IPS-18c (cell line): ENCODE data around the gene IMMT.

Experiments
- H3K4me3 ChIP-seq: 2 replicates; pipeline ENCODE4 v1.7.0; 2013; ENCODE audit warnings: low read depth, mild to moderate bottlenecking, low read length, moderate library complexity; ENCODE audit not compliant: insufficient read depth
- H3K9me3 ChIP-seq: one replicate; pipeline ENCODE4 v1.6.1; 2013; ENCODE audit warnings: mild to moderate bottlenecking, low read length, moderate library complexity; ENCODE audit not compliant: control insufficient read depth, insufficient read depth

The IMMT gene

GRCh38 chr2:86175828-86176227 lies 19.4 kb downstream of the IMMT start:
- H3K4me3 ChIP-seq: no peak overlapping the region
- H3K9me3 ChIP-seq: no peaks in the 10 kb centered on the region

GRCh38 chr2:86174445-86174844 lies 20.8 kb downstream of the IMMT start:
- H3K9me3 ChIP-seq: no peaks in the 10 kb centered on the region

GRCh38 chr2:86172610-86173009 lies 22.7 kb downstream of the IMMT start:
- H3K4me3 ChIP-seq: no peak overlapping the region
- no peaks in the 10 kb centered on the region for H3K9me3 ChIP-seq

More at GRCh38 chr2:86174445-86174844, 20.8 kb downstream of the IMMT start:
- H3K4me3 ChIP-seq: no peak overlapping the region

GRCh38 chr2:86171295-86171694 lies 24.0 kb downstream of the IMMT start:
- Histone ChIP-seq H3K9me3 (no peaks in the 10 kb centered on the region), H3K4me3 (no peak overlapping the region)

GRCh38 chr2:86170449-86170848 lies 24.8 kb downstream of the IMMT start:
- H3K9me3 ChIP-seq: no peaks in the 10 kb centered on the region
- H3K4me3 ChIP-seq: no peak overlapping the region

GRCh38 chr2:86160156-86160952 lies 34.9 kb downstream of the IMMT start:
- Histone ChIP-seq H3K4me3 (no peak overlapping the region), H3K9me3 (no peaks in the 10 kb centered on the region)

GRCh38 chr2:86158286-86158685 lies 37.0 kb downstream of the IMMT start:
- no peak overlapping the region for H3K4me3 ChIP-seq
- H3K9me3 ChIP-seq: no peaks in the 10 kb centered on the region

GRCh38 chr2:86157009-86157556 lies 38.2 kb downstream of the IMMT start:
- H3K9me3 ChIP-seq: no peaks in the 10 kb centered on the region
- no peak overlapping the region for H3K4me3 ChIP-seq

GRCh38 chr2:86150502-86150901 lies 44.8 kb downstream of the IMMT start:
- no peak overlapping the region for H3K4me3 ChIP-seq
- no peaks in the 10 kb centered on the region for H3K9me3 ChIP-seq

GRCh38 chr2:86147793-86148192 lies 47.5 kb downstream of the IMMT start:
- Histone ChIP-seq H3K4me3 (no peak overlapping the region), H3K9me3 (no peaks in the 10 kb centered on the region)

- Histone ChIP-seq H3K9me3 (no peaks in the 10 kb centered on the region), H3K4me3 (no peak overlapping the region)
Observed at GRCh38 chr2:86143926-86144685, 51.2 kb downstream of the IMMT start.

GRCh38 chr2:86143307-86143706 lies 52.0 kb downstream of the IMMT start:
- no peak overlapping the region for H3K4me3 ChIP-seq
- no peaks in the 10 kb centered on the region for H3K9me3 ChIP-seq

GRCh38 chr2:86142436-86143257 lies 52.6 kb downstream of the IMMT start:
- Histone ChIP-seq H3K4me3 (no peak overlapping the region), H3K9me3 (no peaks in the 10 kb centered on the region)

GRCh38 chr2:86140969-86141392 lies 54.3 kb downstream of the IMMT start:
- no peak overlapping the region for H3K4me3 ChIP-seq

GRCh38 chr2:86139981-86140380 lies 55.3 kb downstream of the IMMT start:
- Histone ChIP-seq H3K9me3 (no peaks in the 10 kb centered on the region), H3K4me3 (no peak overlapping the region)

More at GRCh38 chr2:86140969-86141392, 54.3 kb downstream of the IMMT start:
- H3K9me3 ChIP-seq: no peaks in the 10 kb centered on the region

- H3K9me3 ChIP-seq: no peaks in the 10 kb centered on the region
- H3K4me3 ChIP-seq: no peak overlapping the region
Observed at GRCh38 chr2:86138736-86139625, 56.3 kb downstream of the IMMT start.
